HG03045 (cell line): ENCODE measurements around the gene CKS1B.
"Not testable (repeated sequence)": the region's sequence is repeated elsewhere in the genome, so short reads cannot be mapped to it uniquely, and the experiment has no call there.

Experiments used
- ATAC-seq: cut with Tn5 transposase; IDR thresholded peaks from one replicate; pipeline ENCODE4 v1.9.1; 2021; ENCODE audit warnings: mild to moderate bottlenecking, moderate library complexity; ENCODE audit not compliant: unreplicated experiment

CKS1B gene

DNA sequence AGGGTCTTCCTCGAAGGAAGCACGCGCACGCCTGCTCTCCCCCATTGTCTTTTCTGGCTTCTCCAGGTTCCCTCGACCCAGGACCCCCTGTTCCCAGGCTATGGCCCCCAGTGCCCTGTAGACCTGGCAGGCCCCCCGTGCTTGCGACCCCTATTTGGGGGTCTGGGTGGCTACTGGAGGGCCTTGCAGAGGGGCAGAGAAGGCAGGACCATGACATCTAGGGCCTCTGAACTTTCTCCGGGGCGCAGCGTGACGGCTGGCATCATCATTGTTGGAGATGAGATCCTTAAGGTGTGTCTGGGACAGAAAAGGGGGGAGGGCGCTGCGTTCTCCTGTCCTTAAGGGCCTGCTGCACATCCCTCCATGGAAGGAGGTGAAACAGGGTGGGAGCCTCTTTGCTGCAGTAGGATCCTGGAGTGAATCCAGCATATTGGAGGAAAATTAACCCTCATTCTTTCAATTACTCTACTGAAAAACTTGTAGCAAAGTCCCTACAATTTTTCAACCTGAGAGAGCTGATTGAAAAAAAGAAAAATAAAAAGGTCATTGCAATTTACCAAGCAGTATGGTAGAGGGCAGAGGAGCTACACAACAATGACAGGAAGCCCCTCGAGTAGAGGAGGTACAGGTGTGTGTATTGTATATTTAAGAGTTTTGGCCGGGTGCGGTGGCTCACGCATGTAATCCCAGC is 9.4 kb downstream of the CKS1B start:
- no peak for ATAC-seq

DNA sequence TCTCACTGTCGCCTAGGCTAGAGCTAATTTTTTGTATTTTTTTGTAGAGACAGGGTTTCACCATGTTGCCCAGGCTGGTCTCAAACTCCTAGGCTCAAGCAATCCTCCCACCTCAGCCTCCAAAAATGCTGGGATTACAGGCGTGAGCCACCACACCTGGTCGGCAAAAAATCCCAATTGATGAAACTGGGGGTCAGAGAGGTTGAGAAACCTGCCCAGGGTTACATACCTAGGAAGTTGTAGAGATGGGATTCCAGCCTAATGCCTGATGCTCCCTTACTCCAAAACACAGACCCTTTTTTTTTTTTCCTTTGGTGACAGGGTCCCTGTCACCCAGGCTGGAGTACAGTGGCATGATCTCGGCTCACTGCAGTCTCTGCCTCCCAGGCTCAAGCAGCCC is 12.3 kb downstream of the CKS1B start:
- not testable (repeated sequence) for ATAC-seq

GRCh38 chr1:154987326-154987725 is 12.8 kb downstream of the CKS1B start:
- ATAC-seq = no peak

GRCh38 chr1:154988058-154988954 is 13.8 kb downstream of the CKS1B start:
- ATAC-seq = no peak

GRCh38 chr1:154989195-154989860 is 14.8 kb downstream of the CKS1B start:
- no peak for ATAC-seq

DNA sequence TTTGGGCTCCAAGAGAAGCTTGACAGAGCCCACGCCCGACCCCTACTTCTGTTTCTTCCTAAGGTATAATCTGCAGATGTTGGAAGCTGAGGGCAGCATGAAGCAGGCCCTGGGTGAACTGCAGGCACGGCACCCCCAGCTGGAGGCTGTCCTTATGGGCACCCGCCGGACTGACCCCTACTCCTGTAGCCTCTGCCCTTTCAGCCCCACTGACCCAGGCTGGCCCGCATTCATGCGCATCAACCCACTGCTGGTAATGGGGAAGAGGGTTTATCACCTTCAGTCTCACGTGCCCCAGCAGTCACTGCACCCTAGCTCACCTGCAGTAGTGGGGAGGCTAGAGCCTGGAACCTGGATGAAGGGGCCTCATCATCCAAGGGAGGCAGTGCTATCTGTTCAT is 15.8 kb downstream of the CKS1B start:
- no peak for ATAC-seq

GRCh38 chr1:154992721-154993571 is 18.5 kb downstream of the CKS1B start:
- ATAC-seq = no peak

GRCh38 chr1:154993572-154994268 is 19.2 kb downstream of the CKS1B start, which contains the start of gene LENEP:
Gene LENEP, plus strand, starts transcription at chr1:154993586. Its CDS starts 22 bp downstream, at chr1:154993608.
- no peak for ATAC-seq

- ATAC-seq = no peak
Observed at GRCh38 chr1:154994269-154994587, 19.7 kb downstream of the CKS1B start.

- ATAC-seq = no peak
Observed at GRCh38 chr1:154994591-154994990, 20.1 kb downstream of the CKS1B start.

DNA sequence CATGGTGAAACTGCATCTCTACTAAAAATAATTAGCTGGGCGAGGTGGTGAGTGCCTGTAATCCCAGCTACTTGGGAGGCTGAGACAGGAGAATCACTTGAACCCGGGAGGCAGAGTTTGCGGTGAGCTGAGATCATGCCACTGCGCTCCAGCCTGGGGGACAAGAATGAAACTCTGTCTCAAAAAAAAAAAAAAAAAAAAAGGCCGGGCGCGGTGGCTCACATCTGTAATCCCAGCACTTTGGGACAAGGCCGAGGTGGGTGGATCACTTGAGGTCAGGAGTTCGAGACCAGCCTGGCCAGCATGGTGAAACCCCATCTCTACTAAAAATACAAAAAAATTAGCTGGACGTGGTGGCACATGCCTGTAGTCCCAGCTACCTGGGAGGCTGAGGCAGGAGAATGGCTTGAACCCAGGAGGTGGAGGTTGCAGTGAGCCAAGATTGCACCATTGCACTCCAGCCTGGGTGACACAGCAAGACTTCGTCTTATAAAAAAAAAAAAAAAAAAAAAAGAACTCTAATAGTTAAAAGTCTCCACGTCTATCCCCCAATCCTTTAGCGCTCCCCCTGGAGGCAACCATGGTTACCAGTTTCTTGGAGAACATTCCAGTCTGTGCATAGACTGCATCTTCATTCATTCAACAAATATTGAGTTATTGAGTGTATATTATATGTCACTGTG is 21.0 kb downstream of the CKS1B start:
- not testable (repeated sequence) for ATAC-seq

DNA sequence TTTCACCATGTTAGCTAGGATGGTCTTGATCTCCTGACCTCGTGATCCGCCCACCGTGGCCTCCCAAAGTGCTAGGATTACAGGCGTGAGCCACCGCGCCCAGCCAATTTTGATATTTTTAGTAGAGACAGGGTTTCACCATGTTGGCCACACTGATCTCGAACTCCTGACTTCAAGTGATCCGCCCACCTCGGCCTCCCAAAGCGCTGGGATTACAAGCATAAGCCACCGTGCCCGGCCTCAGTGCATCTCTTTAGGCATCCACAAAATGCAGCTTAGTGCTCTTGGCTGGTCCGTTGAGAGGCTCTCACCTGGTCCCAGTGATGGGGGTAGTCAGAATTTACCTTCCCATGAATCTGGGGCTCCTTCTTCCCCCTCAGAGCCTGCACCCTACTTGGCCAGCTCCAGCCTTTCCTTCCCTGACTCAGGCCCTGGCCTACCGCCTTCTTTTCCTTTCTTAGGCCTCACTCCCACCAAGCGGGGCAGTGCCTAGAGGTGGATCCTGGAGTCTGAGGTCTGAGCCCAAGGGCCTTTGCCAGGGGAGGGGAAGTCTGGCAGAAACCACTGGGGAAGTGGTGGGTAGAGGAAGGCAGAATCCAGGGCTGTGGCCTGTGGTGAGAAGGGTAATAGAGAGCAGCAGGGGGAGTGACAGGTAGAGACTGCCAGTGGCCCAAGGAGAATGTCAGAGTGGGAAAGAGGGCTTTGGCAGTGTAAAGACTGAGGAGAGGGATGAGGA is 22.7 kb downstream of the CKS1B start:
- ATAC-seq = no peak

- no peak for ATAC-seq
Observed at GRCh38 chr1:154998201-154998780, 23.8 kb downstream of the CKS1B start.

- ATAC-seq = no peak
Observed at GRCh38 chr1:154998818-154999570, 24.5 kb downstream of the CKS1B start.

DNA sequence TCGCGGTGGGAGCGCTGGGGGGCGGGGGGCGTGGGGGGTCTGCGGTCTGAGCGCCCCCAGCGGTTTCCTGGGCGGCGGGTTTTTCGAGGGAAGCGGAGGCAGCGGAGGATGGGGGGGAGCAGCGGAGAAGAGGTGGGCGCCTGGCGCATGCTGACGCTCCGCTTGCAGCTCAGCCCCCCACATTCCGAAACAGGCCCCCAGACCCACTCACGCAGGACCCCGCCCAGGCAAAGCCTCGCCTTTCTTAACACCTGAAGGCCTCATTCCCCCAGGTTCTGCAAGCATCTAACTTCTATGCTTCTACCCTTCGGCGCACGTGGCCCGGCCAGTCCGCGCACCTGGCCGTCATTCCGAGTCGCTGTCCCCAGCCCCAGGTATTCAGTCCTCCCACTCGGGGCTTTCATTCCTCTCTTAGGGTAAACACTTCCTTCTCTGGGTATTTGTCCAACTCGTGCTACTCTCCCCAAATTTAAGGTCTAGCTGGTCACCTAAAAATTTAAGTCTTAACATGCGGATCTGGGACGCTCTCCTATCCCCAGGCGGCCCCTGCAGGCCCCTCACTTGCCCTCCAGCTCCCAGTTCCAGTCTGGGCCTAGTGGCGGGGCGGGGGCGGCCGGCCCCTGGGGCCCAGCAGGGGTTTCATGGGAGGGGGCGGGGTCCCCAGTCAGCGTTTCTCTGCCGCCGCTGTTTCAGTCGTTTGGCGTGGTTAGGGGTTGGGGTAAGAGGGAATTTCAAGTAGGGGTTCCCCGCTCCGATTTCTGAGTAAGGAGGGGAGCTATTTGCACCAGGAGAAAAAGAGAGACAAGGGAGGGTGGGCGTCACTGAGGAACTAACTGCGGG is 25.3 kb downstream of the CKS1B start:
- ATAC-seq = no peak

DNA sequence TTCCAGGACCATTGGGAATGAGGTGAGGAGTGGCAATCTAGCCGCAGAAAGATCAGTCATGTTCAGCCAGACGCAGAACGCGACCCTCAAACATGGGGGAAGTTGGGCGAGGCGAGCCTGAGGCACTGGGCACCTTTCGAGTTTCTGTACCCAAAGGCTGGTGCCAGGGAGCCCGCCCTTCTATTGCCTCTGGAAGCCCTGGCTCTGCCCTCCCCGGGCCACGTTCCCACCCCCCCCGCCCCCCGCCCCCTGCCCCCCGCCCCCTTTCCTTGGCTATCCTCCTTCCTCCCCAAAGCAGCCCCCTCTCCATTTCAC is 25.9 kb downstream of the CKS1B start:
- ATAC-seq = no peak
